GM19043 (cell line): ENCODE data around the gene PTGIS.
"Not testable (repeated sequence)": the region's sequence is repeated elsewhere in the genome, so short reads cannot be mapped to it uniquely, and the experiment has no call there.

Experiments used
- ATAC-seq: cut with Tn5 transposase; IDR thresholded peaks from one replicate; pipeline ENCODE4 v1.9.1; 2021; ENCODE audit warnings: low read depth; ENCODE audit not compliant: unreplicated experiment

Gene PTGIS

DNA sequence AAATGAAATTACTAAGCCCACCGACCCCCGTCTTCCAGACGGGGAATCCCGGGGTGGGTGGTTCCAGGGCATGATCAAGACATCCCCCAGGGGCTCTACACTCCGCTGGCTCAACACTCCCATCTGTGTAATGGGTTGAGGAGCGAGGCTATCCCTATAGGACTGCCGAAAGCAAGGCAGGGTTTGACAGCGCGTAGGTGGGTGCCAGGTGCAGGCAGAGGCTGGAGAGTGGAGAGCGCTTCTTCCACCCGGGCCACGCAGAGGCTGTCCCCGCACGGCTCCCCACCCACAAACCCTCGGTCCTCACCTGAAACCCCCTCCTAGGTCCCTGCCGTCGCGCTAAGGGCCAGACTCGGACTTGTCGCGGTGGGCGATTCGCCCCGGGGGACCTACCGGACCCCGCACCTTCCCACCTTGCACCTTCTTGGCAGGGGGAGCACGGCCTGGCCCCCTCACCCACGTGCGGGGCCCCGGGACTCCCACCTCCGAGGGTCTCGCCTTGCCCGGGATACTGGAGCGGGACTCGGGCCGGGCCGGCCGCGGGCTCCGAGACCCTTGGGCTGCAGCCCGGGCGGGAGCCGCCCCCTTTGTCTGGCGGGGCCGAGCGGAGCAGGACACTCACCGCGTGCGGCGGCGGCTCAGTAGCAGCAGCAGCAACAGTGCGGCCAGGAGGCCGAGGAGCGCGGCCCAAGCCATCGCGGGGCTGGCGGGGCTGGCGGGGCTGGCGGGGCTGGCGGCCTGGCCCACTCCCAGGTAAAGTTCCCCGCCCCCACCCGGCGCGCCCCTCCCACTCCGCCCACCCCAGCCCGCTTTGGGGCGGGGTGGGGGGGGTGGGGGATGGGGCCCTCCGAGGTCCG, at the start of gene PTGIS:
Gene PTGIS (minus strand): TSS at position 717 of the 857 bp plus-strand sequence. CDS start 21 bp downstream, at position 696.
- no peak for ATAC-seq

DNA sequence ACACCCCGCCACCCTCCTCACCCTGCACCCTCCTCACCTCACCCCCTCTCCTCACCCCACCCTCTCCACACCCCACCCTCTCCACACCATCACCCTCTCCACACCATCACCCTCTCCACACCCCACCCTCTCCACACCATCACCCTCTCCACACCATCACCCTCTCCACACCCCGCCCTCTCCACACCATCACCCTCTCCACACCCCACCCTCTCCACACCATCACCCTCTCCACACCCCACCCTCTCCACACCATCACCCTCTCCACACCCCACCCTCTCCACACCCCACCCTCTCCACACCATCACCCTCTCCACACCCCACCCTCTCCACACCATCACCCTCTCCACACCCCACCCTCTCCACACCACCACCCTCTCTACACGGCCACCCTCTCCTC, 49.5 kb upstream of the PTGIS start:
- ATAC-seq: not testable (repeated sequence)

DNA sequence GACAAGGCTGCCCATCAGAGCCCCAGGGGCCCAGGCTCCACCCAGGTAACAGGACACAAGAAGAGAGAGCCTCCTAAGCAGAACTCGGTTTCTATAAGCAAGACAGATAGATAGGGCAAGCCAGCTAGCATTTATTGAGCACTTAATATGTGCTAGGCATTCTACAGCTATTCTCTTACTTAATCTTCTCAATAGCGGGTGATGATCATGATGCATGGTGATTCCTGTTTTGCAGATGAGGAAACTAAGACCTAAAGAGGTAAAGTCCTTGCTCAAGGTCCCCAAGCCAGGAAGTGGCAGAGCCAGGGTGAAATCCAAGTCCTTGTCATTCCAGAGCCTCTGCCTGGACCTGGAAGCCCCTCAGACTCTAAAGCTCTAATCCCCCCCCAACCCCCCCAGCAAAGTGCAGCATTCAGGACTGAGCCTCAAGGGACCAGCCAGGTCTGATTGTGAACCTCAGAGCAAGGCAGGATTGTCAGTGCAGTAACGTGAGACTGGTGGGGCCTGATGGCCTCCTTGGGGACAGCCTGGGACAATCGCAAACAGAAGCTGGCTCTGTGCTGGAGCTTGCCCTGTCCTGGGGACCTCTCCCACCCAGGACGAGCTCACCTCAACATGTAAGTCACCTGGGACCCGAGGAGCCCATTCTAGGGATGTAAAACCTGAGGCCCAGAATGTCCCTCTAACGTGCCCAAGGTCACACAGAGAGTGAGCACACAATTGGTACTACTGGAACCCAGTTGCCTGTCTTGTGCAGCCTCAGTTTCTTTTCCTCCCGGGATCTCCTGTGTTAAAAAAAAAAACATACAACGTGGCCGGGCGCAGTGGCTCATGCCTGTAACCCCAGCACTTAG, 48.4 kb upstream of the PTGIS start:
- ATAC-seq: no peak

DNA sequence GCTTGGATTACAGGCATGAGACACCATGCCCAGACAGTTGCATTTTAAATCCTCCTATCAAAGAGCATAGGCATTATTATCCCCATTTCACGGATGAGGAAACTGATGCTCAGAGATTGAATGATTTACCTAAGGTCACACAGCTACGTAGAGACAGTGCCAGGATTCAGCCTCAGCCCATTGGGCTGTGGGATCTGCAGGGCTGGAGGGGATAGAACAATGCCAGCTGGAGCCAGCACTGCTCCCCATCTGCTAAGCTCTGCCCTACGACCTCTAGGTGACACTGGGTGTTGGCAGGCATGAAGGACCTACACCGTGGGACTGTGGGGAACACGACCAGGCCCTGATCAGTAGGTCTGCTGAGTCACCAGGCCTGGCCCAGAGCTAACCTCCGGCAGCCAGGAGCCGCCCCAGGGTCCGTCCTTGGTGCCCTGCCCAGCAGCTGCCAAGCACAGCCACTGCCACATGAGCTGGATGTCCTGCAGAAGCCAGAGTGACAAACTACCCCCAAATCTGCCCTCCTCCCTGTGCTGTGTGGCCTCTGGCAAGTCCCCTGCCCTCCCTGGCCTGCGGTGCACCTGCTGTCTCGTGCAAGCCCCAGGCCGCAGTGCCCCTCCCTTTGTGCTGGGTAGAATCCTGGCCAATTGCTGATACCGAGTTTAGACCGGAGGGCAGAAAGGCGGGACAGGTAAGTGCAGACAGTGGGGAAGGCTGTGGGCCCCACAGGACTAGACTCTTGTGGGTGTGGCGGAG, 47.6 kb upstream of the PTGIS start:
- ATAC-seq: no peak

DNA sequence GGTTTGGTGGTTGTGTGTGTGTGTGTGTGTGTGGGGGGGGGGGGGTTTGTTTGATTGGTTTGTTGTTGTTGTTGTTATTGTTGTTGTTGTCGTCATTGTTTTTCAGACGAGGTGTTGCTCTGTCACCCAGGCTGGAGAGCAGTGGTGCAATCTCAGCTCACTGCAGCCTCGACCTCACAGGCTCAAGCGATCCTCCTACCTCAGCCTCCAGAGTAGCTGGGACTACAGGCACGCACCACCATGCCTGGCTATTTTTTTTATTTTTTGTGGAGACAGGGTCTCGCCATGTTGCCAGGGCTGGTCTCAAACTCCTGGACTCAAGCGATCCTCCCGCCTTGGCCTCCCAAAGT, 47.1 kb upstream of the PTGIS start:
- not testable (repeated sequence) for ATAC-seq

DNA sequence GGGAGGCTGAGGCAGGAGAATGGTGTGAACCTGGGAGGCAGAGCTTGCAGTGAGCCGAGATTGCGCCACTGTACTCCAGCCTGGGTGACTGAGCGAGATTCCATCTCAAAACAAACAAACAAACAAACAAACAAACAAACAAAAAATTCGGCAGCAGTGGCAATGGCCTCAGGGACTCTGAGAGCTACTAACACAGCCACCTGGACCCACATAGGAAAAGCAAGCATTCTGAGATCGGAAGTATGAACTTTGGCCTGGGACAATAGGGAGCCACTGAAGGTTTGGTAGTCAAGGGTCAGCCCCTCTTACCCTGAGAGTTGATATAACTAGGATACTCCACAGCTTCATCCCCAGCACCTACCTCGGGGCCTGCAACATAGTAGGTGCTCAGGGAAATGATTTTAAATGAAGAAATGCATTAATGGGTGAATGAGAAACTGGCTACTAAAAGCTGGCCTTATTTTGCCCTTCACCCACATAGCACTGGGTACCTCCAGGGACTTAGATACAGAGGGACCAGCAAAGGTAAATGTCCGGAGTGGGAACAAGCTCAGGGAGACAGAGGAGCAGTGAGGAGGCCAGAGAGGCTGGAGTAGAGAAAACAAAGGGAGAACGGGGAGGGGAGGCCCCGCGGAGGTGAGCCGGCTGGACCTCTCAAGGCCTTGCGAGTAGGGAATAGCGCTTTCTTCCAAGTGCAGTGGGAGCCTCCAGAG, 46.6 kb upstream of the PTGIS start:
- no peak for ATAC-seq

DNA sequence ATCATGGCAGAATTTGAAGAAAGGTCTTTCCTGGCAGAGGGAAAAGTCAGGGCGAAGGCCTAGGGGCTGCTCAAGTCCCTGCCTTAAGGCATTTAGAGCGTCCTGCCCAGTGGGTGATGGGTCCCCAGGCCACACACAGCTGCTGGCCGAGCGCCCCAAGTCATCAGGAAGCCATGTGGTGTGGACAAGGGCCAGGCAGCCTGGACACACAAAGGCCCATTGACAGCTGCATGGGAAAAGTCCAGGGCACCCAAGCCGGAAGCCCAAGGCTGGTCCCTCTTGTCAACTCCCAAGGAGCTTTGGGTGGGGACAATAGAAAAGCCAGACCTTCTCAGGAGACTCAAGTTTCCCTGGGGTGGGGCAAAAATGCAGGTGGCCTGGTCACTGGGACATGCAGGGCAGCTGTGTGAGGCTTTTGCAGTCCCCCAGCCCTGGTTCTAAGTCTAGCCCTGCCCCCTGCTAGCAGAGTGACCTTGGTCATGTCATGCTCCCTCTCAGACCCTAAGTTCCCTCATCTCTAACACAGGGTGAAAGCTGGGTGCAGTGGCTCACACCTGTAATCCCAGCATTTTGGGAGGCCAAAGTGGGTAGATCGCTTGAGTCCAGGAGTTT, 44.3 kb upstream of the PTGIS start:
- ATAC-seq: no peak

DNA sequence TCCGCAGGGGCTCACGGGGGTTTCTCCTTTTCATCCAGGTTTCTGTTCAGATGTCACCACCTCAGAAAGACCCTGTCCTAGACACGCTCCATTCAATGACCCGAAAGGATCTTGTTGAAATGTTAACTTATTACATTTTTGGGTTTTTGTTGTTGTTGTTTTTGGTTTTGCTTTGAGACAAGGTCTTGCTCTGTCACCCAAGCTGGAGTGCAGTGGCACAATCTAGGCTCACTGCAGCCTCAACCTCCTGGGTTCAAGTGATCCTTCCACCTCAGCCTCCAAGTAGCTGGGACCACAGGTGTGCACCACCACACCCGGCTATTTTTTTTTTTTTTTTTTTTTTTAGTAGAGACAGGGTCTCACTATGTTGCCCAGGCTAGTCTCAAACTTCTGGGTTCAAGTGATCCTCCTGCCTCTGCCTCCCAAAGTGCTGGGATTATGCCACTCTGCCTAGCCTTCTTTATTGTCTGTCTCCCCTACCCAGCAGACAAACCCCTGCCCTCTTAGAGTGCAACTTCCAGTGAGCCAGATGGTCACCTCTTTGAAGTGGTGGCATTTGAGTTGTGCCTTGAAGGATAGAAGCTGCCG, 43.7 kb upstream of the PTGIS start:
- ATAC-seq: not testable (repeated sequence)

DNA sequence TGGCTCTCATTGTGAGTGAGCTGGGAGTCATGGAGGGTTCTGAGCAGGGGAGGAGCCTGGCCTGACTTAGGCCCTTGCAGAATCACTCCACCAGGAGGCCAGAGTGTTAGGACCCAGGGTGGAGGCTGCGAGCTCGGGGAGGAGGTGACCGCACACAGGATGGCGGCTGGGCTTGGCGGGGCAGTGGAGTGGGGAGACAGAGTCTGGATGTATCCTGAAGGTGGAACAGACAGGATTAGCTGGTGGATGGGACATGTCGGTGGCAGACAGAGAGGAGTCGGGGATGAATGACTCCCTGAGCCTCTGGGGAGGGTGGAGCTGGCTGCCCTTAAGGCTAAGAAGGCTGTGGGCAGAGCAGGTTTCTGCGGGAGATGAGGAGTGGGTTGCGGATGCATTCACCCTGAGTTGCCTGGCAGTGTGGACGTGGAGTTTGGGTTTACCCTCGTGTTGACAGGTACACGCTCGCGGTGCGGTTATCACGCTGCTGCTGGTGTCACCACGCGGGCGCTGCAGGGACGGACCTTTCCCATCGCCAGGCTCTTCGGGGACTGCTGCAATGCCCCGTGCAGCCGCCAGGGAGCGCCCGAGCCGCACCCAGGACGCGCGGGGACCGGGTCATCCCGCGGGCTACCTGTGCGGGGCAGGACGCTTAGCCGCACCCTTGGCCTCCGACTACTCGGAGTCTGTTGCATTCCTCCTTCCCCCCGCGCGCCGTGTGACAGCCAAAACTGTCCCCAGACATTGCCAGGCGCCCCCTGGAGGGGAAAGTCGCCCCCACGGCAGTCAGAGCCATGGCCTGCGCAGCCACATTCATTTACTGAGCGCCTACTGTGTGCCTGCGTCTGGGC, 43.0 kb upstream of the PTGIS start:
- ATAC-seq: no peak

DNA sequence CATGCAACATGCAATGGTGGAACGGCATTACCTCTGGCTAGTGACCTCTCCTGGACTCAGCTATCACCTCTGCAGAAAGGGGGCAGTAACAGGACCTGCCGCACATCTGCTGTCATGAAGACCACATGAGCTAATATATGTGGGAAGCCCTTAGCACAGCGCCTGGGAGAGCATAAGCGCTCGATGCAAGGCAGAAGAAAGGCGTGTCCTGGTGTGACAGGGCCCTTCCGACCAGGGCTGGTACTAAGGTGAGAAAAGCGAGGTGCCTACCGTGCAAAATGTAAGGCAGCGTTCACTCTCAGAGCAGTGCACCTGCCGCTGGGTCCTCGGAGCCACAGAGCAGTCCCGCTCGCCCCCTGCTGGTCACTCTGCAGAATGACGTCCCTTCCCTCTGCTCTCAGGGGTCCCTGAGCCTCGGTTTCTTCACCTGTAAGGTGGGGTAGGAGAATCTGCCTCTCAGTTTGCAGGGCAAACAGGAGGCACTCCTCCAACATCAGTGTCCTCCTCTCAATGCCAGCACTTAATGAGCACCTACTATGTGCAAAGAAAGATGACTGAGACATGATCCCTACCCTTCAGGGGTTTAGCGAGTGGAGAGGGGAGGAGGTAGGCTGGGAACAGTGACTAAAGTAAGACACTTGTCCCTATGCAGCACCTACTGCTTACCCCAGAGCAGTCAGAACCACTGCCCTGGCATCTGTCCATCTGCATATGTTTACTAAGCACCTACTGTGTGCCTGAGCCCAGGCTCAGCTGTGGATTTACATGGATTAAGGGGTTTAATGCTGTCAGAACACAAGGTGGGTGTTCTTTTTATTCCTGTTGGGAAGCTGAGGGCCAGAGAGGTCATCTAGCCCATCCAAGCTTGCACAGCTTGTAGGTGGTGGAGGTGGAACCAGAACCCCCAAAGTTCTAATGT, 41.1 kb upstream of the PTGIS start:
- ATAC-seq: no peak

DNA sequence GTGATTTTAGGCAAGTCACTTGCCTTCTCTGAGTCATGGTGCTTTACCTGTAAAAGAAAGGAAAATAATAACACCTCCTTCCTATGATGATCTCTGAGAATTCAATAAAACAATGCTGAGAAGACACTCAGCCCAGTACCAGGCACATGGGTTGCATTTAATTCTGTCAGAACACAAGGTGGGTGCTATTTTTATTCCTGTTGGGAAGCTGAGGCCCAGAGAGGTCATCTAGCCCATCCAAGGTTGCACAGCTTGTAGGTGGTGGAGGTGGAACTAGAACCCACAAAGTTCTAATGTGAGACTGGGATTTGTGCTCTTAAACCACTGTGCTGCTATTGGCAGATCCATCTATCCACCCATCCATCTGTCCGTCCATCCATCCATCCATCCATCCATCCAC, 39.6 kb upstream of the PTGIS start:
- ATAC-seq: no peak

DNA sequence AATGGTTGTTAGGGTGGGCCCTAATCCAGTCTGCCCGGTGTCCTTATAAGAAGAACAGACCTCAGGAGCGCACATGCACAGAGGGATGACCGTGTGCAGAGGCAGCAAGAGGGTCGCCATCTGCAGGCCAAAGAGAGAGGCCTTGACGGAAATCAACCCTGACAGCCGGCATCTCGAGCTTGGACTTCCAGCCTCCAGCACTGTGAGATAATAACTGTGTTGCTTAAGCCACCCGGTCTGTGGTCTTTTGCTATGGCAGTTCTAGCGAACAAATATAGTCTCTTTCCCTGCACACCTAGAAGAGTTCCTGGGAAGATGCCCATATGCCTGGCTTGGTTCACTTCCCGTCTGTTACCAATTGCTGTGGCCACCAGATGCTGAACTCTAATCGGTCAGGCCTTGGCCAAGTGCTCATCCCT, 35.3 kb upstream of the PTGIS start:
- no peak for ATAC-seq

DNA sequence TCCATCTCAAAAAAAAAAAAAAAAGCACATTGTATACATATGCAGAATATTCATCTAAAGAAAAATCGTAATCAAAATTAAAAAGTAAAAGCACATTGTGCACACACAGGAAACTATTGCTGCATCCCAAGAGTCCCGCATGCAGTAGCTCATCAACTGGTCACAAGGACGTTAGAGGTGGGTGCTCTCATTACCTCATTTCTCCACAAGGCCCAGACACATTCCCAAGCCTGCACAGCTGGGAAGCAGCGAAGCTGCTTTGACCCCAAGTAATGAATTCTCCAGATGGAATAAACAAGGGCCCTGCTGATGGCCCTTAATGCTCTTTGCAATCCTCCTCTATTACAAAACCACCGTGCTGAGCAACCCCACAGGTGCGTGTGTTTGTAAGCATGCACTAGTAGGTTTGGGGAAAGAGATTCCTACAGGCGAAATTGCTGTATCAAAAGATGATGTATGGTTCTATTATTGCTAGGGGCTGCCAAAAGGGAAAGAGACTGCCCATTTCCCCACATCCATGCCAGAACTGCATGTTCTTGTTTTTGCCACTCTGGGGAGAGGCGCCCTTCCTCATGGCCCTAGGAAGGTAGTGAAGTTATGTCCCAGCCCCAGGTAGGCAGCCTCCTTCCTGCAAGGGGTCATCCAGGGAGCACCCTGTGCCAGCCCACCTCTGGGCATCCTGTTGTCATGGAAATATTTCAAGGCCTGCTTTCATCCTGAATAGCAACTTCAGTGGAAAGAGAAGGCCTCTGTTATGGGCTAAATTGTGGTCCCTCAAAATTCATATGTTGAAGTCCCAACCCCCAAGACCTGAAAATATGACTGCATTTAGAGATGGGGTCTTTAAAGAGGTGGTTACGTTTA, 34.6 kb upstream of the PTGIS start:
- no peak for ATAC-seq

DNA sequence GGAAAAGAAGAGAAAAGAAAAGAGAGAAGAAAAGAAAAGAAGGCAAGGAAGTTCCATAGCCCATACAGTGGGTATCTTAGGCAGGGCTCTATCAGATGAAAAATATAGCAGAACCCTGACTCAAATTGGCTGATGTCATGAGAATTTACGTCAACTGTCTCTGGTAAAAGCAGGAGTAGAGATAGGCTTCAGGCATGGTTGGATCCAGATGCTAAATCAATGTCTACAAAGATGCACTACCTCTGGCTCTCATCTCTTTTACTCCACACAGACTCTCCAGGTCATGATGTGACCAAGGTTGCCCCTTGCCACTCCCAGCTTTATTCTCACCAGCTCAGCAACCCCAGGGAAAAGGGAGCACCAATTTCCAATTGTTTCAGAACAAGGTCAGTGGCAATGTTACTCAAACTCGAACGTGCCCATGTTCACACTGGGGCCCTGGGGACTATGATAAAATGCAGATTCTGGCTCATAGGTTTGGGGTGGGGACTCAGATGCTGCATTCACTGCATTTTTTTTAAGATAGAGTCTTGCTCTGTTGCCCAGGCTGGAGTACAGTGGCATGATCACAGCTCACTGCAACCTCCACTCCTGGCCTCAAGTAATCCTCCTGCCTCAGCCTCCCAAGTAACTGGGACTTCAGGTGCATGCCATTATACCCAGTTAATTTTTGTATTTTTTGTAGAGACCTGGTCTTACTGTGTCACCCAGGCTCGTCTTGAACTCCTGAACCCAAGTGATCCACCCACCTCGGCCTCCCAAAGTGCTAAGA, 33.4 kb upstream of the PTGIS start:
- no peak for ATAC-seq

DNA sequence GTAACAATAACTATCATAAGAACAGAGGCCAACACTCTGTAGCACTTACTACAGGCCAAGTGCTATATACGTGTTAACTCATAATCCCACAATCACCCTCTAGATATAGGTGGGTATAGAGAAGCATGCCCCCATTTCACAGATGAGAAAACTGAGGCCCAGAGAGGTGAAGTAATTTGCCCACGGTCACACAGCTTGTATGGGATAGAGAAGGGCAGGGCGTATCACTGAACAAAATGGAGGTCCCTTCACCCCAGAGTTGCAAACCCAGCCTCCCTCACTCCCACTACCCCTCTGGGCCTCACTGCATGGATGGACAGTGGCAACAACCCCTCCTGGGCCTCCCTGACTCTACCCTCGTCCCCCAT, 31.8 kb upstream of the PTGIS start:
- ATAC-seq: no peak

DNA sequence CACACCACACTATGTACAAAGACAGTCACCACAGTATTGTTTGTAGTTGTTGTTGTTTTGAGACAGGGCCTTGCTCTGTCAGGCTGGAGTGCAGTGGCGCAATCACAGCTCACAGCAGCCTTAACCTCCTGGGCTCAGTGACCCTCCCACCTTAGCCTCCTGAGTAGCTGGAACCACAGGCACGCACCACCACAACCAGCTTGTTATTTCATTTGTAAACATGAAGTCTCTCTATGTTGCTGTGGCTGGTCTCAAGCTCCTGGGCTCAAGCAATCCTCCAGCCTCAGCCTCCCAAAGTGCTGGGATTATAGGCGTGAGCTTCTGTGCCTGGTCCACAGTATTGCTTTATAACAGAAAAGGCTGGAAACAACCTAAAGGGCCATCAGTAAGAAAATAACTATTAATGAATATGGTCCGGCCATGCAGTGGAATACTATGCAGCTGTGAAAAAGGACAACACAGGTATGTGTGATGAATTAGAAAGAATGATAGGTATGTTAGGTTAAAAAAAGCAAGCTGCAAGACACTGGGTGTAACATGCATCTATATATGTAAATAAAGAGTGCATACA, 30.0 kb upstream of the PTGIS start:
- no peak for ATAC-seq
